T-helper 2 cell treated with Interferon-gamma antibody and Interleukin-4, amounts not matched to agents 5 μg/mL and 100 μg/mL, for 36 hours (primary cell): Measurements from ENCODE around the gene USP25.

Experiments used
- DNase-seq: peaks from one replicate; pipeline ENCODE4 v3.0.0; 2021; ENCODE audit warnings: low spot score
- H3K27ac Mint-ChIP-seq: one replicate; pipeline ENCODE4 v1.8.0; 2021; ENCODE audit warnings: mild to moderate bottlenecking, mixed read lengths
- H3K27me3 Mint-ChIP-seq: one replicate; pipeline ENCODE4 v1.8.0; 2021; ENCODE audit warnings: low read depth, mixed read lengths
- H3K36me3 Mint-ChIP-seq: one replicate; pipeline ENCODE4 v1.8.0; 2021; ENCODE audit warnings: low read depth, mixed read lengths
- H3K4me1 Mint-ChIP-seq: one replicate; pipeline ENCODE4 v1.8.0; 2021; ENCODE audit warnings: low read depth, mixed read lengths
- H3K4me3 Mint-ChIP-seq: one replicate; pipeline ENCODE4 v1.8.0; 2022; ENCODE audit warnings: mild to moderate bottlenecking, moderate library complexity, mixed read lengths
- H3K9me3 Mint-ChIP-seq: one replicate; pipeline ENCODE4 v1.8.0; 2021; ENCODE audit warnings: mixed read lengths

The USP25 gene

GRCh38 chr21:15761507-15762100 is 31.8 kb downstream of the USP25 start:
- H3K36me3 Mint-ChIP-seq = peaks cover 40% of the 10 kb centered on the region
- no peak for DNase-seq
- no peaks in the 10 kb centered on the region for H3K27me3 Mint-ChIP-seq
- peaks cover 27% of the 10 kb centered on the region for H3K9me3 Mint-ChIP-seq
- H3K4me1 Mint-ChIP-seq = peaks cover 17% of the 10 kb centered on the region
- H3K4me3 Mint-ChIP-seq = no peak overlapping the region
- H3K27ac Mint-ChIP-seq = no peak overlapping the region

GRCh38 chr21:15763359-15763758 is 33.6 kb downstream of the USP25 start:
- H3K36me3 Mint-ChIP-seq = peaks cover 40% of the 10 kb centered on the region

GRCh38 chr21:15764878-15765277 is 35.1 kb downstream of the USP25 start:
- H3K4me3 Mint-ChIP-seq = no peak overlapping the region
- peaks cover 49% of the 10 kb centered on the region for H3K36me3 Mint-ChIP-seq
- H3K9me3 Mint-ChIP-seq = peaks cover 12% of the 10 kb centered on the region
- no peak overlapping the region for H3K27ac Mint-ChIP-seq
- DNase-seq = no peak
- H3K4me1 Mint-ChIP-seq = peaks cover 10% of the 10 kb centered on the region
- H3K27me3 Mint-ChIP-seq = no peaks in the 10 kb centered on the region

More at GRCh38 chr21:15763359-15763758, 33.6 kb downstream of the USP25 start:
- H3K9me3 Mint-ChIP-seq = peaks cover 12% of the 10 kb centered on the region
- no peak overlapping the region for H3K27ac Mint-ChIP-seq
- peaks cover 8% of the 10 kb centered on the region for H3K4me1 Mint-ChIP-seq
- H3K27me3 Mint-ChIP-seq = no peaks in the 10 kb centered on the region
- no peak for DNase-seq
- H3K4me3 Mint-ChIP-seq = no peak overlapping the region

GRCh38 chr21:15766952-15767603 is 37.3 kb downstream of the USP25 start:
- Mint-ChIP-seq H3K36me3 (peaks cover 46% of the 10 kb centered on the region), H3K4me3 (no peak overlapping the region), H3K27me3 (no peaks in the 10 kb centered on the region), H3K4me1 (peaks cover 5% of the 10 kb centered on the region), H3K9me3 (peaks cover 2% of the 10 kb centered on the region), H3K27ac (no peak overlapping the region)
- DNase-seq = no peak

- Mint-ChIP-seq H3K36me3 (peaks cover 42% of the 10 kb centered on the region), H3K27me3 (no peaks in the 10 kb centered on the region), H3K27ac (no peak overlapping the region)
These were observed 38.3 kb downstream of the USP25 start for GRCh38 chr21:15768045-15768601.

GRCh38 chr21:15768853-15769252 is 39.1 kb downstream of the USP25 start:
- Mint-ChIP-seq H3K9me3 (no peaks in the 10 kb centered on the region), H3K27ac (no peak overlapping the region), H3K27me3 (no peaks in the 10 kb centered on the region), H3K4me3 (no peak overlapping the region), H3K4me1 (peaks cover 5% of the 10 kb centered on the region), H3K36me3 (peaks cover 42% of the 10 kb centered on the region)
- DNase-seq = no peak

More at GRCh38 chr21:15768045-15768601, 38.3 kb downstream of the USP25 start:
- Mint-ChIP-seq H3K4me1 (peaks cover 5% of the 10 kb centered on the region), H3K9me3 (no peaks in the 10 kb centered on the region), H3K4me3 (no peak overlapping the region)
- no peak for DNase-seq

- Mint-ChIP-seq H3K36me3 (peaks cover 41% of the 10 kb centered on the region), H3K27ac (no peak overlapping the region), H3K4me1 (peaks cover 11% of the 10 kb centered on the region), H3K9me3 (no peaks in the 10 kb centered on the region), H3K27me3 (no peaks in the 10 kb centered on the region), H3K4me3 (no peak overlapping the region)
- DNase-seq = no peak
These were observed 41.5 kb downstream of the USP25 start for GRCh38 chr21:15771311-15771710.

- Mint-ChIP-seq H3K27ac (no peak overlapping the region), H3K36me3 (peaks cover 32% of the 10 kb centered on the region), H3K4me3 (no peak overlapping the region), H3K27me3 (no peaks in the 10 kb centered on the region), H3K4me1 (peaks cover 20% of the 10 kb centered on the region), H3K9me3 (no peaks in the 10 kb centered on the region)
- no peak for DNase-seq
These were observed 42.9 kb downstream of the USP25 start for GRCh38 chr21:15772654-15773053.

- Mint-ChIP-seq H3K9me3 (no peaks in the 10 kb centered on the region), H3K4me3 (no peak overlapping the region), H3K27ac (no peak overlapping the region), H3K4me1 (peaks cover 20% of the 10 kb centered on the region), H3K36me3 (peaks cover 21% of the 10 kb centered on the region), H3K27me3 (no peaks in the 10 kb centered on the region)
- no peak for DNase-seq
These were observed 44.8 kb downstream of the USP25 start for GRCh38 chr21:15774590-15774989.

GRCh38 chr21:15775291-15775690 is 45.5 kb downstream of the USP25 start:
- H3K4me1 Mint-ChIP-seq = peaks cover 20% of the 10 kb centered on the region
- H3K36me3 Mint-ChIP-seq = peaks cover 19% of the 10 kb centered on the region
- no peak overlapping the region for H3K4me3 Mint-ChIP-seq
- no peaks in the 10 kb centered on the region for H3K27me3 Mint-ChIP-seq
- no peak for DNase-seq
- no peaks in the 10 kb centered on the region for H3K9me3 Mint-ChIP-seq
- H3K27ac Mint-ChIP-seq = no peak overlapping the region

- Mint-ChIP-seq H3K4me1 (peaks cover 20% of the 10 kb centered on the region), H3K4me3 (no peak overlapping the region), H3K9me3 (peaks cover 4% of the 10 kb centered on the region), H3K27ac (no peak overlapping the region), H3K27me3 (no peaks in the 10 kb centered on the region), H3K36me3 (peaks cover 26% of the 10 kb centered on the region)
- DNase-seq = no peak
These were observed 46.2 kb downstream of the USP25 start for GRCh38 chr21:15775981-15776380.

- Mint-ChIP-seq H3K4me3 (peak overlapping the region; percentile 10), H3K27ac (no peak overlapping the region), H3K27me3 (no peaks in the 10 kb centered on the region), H3K36me3 (peaks cover 32% of the 10 kb centered on the region), H3K9me3 (peaks cover 4% of the 10 kb centered on the region), H3K4me1 (peaks cover 18% of the 10 kb centered on the region)
- no peak for DNase-seq
These were observed 47.0 kb downstream of the USP25 start for GRCh38 chr21:15776818-15777217.

GRCh38 chr21:15781986-15782385 is 52.2 kb downstream of the USP25 start:
- Mint-ChIP-seq H3K4me3 (no peak overlapping the region), H3K27ac (no peak overlapping the region), H3K9me3 (peaks cover 19% of the 10 kb centered on the region), H3K36me3 (peaks cover 43% of the 10 kb centered on the region), H3K27me3 (no peaks in the 10 kb centered on the region), H3K4me1 (peaks cover 14% of the 10 kb centered on the region)
- DNase-seq = no peak

- H3K27me3 Mint-ChIP-seq = no peaks in the 10 kb centered on the region
- peaks cover 19% of the 10 kb centered on the region for H3K36me3 Mint-ChIP-seq
- H3K4me1 Mint-ChIP-seq = peaks cover 14% of the 10 kb centered on the region
- peaks cover 5% of the 10 kb centered on the region for H3K9me3 Mint-ChIP-seq
- no peak overlapping the region for H3K4me3 Mint-ChIP-seq
- no peak for DNase-seq
- H3K27ac Mint-ChIP-seq = no peak overlapping the region
These were observed 59.2 kb downstream of the USP25 start for GRCh38 chr21:15788847-15789523.
